ENCODE measurements around the gene TSPAN18.

TSPAN18 gene

GRCh38 chr11:44711113-44711786, 15.5 kb upstream of the TSPAN18 start:
- no peak for DNase-seq (ENCODE audit: low read depth in 2 of 2)

- DNase-seq (ENCODE audit: low read depth in 2 of 2) = no peak
Observed at GRCh38 chr11:44711787-44712608, 14.8 kb upstream of the TSPAN18 start.

- DNase-seq (ENCODE audit: low read depth in 2 of 2) = no peak
Observed at GRCh38 chr11:44713022-44713421, 13.7 kb upstream of the TSPAN18 start.

DNA sequence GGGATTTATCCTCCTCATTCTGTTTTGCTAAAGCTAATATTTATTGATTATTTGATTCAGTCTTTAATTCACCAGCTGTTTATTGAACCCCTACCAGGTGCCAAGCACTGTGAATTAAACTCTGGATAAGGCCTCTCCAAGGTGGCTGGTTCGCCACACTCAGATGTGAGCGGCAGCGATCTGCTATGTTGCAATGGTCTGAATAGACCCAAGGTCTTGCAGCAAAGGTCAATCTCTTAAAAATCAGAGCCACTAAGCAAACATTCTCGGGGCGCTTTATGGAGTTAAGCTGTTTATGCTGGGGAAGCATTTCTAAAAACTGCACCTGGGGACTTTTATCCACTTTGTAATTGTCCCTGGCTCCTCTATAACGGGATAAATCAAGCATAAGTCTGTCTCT, 10.5 kb upstream of the TSPAN18 start:
- DNase-seq (ENCODE audit: low read depth in 2 of 2) = no peak

- no peak for DNase-seq (ENCODE audit: low read depth in 2 of 2)
Observed at GRCh38 chr11:44718057-44718456, 8.7 kb upstream of the TSPAN18 start.

DNA sequence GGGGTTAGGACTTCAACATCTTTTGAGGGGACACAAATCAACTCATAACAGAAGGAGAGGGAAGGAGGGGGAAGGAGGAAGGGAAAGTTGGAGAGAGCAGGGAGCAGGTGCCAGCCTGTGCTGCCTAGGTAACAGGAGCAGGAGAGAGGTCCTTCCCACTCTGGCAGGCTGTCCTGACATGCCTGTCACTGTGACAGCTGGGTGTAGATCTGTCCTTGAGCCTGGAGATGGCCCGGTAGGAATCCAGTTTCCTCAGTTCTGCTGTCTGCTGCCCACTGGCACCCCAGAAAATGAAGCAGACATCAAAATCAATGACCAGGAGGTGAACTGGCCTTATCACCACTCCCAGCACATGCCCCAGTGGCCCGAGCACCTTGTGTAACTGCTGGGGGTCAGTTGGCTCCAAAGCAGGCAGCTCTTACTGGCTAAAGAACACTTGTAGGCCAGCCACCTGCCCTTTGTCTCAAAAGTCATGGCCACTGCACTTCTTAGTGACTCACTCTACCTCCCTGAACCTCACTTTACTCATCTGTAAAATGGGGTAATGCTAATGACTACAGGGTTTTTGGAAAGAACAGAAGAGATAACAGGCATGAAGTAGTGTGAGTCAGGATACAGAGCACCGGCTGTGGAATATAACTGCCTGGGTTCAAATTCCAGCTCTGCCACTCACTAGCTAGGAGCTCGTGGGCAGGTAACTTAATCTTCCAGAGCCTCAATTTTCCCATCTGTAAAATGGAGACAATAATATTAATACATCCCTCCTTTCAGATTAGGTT, 8.0 kb upstream of the TSPAN18 start:
- DNase-seq (ENCODE audit: low read depth in 2 of 2) = no peak

- DNase-seq (ENCODE audit: low read depth in 2 of 2) = no peak
Observed at GRCh38 chr11:44725016-44725685, 1.6 kb upstream of the TSPAN18 start.

- DNase-seq (ENCODE audit: low read depth in 2 of 2) = no peak
Observed at GRCh38 chr11:44725757-44726282, 942 bp upstream of the TSPAN18 start.

GRCh38 chr11:44727114-44727372, 281 bp downstream of the TSPAN18 start:
- DNase-seq (ENCODE audit: low read depth in 2 of 2) = no peak

- DNase-seq (ENCODE audit: low read depth in 2 of 2) = peak; percentile 46 to 61
Observed at GRCh38 chr11:44727373-44728287, 868 bp downstream of the TSPAN18 start.

GRCh38 chr11:44728491-44728910, 1.7 kb downstream of the TSPAN18 start:
- no peak for DNase-seq (ENCODE audit: low read depth in 2 of 2)

- DNase-seq (ENCODE audit: low read depth in 2 of 2) = no peak
Observed at GRCh38 chr11:44729063-44729462, 2.3 kb downstream of the TSPAN18 start.

- DNase-seq (ENCODE audit: low read depth in 2 of 2) = no peak
Observed at GRCh38 chr11:44729713-44730112, 3.0 kb downstream of the TSPAN18 start.

GRCh38 chr11:44730775-44731174, 4.0 kb downstream of the TSPAN18 start:
- DNase-seq (ENCODE audit: low read depth in 2 of 2) = no peak

DNA sequence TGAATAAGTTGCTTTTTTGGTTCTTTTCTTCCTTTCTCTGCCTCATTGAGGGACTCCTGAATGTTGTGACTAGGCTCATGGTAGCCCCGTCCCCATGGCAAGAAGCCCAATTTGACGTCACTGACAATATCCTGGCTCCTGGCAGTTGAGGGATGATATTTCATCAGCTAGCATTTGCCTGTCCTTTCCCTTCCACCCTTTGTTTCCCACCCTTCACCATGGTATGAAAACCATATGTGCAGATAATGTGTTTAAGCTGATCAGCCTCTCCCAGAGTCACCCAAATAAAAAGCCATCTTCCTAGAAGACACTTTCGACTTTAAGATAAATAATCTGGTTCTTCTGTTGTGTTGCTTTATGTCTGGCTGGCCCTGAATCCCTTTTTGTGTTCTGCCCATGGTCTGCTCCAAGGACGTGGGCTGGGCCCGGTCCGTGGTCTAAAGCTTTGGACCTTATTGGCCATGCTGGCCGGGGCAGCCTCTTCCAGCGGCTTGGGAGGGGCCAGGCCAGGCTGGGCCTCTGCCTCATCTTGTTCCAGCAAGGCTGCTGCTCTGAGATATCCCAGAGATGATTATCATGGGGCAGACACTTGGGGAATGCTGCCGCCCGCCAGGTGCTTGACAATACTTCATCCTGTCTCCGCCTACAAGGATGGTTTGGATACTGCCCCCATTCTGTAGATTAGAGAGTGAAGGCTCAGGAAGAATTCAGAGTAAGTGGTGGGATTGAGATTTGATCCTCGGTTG, 5.1 kb downstream of the TSPAN18 start:
- DNase-seq (ENCODE audit: low read depth in 2 of 2) = no peak

- DNase-seq (ENCODE audit: low read depth in 2 of 2) = no peak
Observed at GRCh38 chr11:44732564-44732963, 5.8 kb downstream of the TSPAN18 start.

DNA sequence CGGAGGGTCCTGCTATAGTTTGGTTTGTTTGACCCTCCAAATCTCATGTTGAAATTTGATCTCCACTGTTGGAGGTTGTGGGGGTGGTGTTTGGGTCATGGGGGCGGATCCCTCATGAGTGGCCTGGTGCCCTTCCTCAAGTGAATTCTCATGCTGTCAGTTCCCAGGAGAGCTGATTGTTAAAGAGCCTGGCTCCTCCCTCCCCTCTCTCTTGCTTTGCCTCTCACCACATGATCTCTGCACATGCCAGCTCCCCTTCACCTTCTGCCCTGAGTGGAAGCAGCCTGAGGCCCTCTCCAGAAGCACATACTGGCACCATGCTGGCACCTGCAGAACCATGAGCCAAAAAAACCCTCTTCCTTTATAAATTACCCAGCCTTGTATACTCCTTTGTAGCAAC, 7.1 kb downstream of the TSPAN18 start:
- no peak for DNase-seq (ENCODE audit: low read depth in 2 of 2)

DNA sequence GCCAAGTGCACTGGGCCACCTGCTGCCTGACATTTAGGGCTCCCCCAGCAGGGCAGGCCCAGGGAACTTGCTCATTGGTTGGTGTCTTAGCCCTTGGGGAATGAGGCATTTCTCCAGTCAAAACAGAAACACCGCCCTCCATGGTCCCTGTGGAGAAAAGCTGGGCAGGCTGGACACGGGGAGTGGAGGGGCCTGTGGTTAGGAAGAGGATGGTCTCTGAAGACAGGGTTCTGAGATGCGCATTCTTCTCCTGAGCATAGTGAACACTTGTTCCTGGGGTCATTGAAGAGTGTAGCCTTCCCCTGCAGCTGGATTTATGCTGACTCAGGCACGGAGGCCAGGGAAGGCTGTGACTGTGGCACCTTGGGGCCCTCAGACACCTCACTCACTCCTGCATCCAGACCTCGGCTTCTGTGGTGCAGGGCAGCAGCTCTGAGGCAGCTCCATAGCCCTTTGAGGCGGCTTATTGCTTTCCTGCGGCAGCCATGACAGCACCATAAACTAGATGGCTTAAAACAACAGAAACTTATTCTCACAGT, 8.2 kb downstream of the TSPAN18 start:
- no peak for DNase-seq (ENCODE audit: low read depth in 2 of 2)

- no peak for DNase-seq (ENCODE audit: low read depth in 2 of 2)
Observed at GRCh38 chr11:44736791-44737190, 10.0 kb downstream of the TSPAN18 start.
